ENCODE results near the gene CRADD.
"Not testable (repeated sequence)": the region's sequence is repeated elsewhere in the genome, so short reads cannot be mapped to it uniquely, and the experiment has no call there.

Gene CRADD

GRCh38 chr12:93708952-93709351 lies 31.8 kb downstream of the CRADD start:
- no peak for DNase-seq

DNA sequence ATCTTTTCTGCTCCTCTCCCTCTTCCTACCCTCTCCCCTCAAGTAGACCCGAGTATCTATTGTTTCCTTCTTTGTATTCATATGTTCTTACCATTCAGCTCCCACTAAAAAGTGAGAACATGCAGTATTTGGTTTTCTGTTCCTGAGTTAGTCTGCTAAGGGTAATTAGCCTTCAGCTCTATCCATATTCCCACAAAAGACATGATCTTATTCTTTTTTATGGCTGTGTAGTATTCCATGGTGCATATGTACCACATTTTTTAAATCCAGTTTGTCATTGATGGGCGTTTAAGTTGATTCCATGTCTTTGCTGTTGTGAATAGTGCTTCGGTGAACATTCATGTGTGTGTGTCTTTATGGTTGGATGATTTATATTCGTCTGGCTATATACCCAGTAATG lies 32.2 kb downstream of the CRADD start:
- DNase-seq, result no peak

DNA sequence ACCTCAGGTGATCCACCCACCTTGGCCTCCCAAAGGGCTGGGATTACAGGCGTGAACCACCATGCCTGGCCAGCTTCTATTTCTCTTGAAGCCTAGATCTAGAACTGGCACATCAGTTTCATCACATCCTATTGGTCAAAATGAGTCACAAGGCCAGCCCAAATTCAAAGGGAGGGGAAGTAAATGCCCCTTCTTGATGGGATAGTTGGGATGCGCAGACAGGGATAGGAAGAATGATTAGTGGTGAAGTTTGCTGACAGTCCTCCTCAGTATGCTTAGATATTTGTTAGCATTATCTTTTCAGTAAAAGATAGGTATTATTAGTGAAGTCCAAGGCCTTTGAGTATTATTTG lies 33.4 kb downstream of the CRADD start:
- no peak for DNase-seq

DNA sequence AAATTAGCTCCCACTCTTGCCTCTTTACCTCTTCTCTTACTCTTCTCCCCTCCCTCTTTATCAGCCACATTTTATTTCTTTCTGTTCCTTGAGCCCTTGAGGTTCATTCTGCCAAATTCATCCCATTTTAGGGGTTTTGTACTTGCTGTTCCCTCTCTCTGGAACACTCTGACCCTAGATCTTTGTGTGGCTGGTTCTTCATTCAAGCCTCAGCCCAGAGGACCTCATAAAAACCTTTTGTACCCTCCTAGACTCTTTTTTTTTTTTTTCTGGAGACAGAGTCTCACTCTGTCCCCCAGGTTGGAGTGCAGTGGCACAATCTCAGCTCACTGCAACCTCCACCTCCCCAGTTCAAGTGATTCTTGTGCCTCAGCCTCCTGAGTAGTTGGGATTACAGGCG lies 34.3 kb downstream of the CRADD start:
- not testable (repeated sequence) for DNase-seq

- DNase-seq, result no peak
These were observed 35.0 kb downstream of the CRADD start for GRCh38 chr12:93712200-93712599.

GRCh38 chr12:93713060-93713459 lies 35.9 kb downstream of the CRADD start:
- no peak for DNase-seq

DNA sequence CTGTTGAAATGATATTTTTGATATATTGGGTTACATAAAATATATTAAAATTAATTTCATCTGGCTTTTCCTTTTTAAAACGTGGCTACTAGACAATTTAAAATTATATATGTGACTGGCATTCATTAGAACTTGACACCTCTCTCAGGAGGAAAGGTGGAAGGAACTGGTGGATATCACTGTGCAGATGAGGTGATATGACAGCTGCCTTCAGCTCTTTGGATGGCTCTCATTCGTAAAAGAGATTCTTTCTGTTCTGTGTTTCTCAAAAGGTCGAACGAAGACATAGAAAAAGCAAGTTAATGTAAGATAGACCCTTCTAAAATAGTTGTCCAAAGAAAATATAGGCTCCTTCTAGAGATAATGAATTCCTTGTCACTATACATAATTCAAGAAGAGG lies 36.6 kb downstream of the CRADD start:
- no peak for DNase-seq

DNA sequence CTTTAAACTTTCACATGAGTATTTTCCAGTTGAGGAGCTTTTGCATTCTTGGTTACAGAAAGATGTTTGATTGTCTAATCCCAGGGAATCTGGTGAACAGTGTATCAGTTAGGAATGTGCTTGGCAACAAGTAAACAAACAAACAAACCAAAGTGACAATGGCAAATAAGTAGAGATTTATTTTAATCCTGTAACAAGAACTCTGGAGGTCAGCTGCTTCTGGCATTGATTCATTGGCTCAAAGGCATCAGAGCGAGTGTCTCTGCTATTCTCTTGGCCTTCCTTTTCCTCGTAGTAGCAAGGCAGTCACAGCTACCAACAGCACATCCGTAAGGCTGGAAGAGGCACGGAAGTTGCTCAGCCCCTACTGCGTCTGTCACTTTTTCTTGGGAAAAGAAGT lies 37.2 kb downstream of the CRADD start:
- DNase-seq, result no peak

- DNase-seq, result no peak
These were observed 42.5 kb downstream of the CRADD start for GRCh38 chr12:93719710-93720109.

- DNase-seq, result no peak
These were observed 43.4 kb downstream of the CRADD start for GRCh38 chr12:93720559-93720958.

DNA sequence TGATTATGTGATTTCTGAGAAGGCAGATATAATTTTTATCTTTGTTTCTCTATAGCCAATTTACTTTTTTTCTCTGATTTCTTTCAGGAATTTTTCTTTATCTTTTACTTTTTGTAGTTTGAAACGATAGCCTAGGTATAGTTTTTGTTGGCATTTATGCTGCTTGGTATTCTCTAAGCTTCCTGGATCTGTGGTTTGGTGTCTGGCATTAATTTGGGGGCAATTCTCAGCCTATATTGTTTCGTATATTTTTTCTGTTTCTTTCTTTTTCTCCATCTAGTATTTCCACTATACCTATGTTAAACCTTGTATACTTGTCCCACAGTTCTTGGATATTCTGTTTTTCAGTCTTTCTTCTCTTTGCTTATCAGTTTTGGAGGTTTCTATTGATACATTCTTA lies 45.0 kb downstream of the CRADD start:
- DNase-seq, result no peak

GRCh38 chr12:93722835-93723567 lies 45.8 kb downstream of the CRADD start:
- DNase-seq, result no peak

GRCh38 chr12:93723568-93723930 lies 46.4 kb downstream of the CRADD start:
- no peak for DNase-seq

DNA sequence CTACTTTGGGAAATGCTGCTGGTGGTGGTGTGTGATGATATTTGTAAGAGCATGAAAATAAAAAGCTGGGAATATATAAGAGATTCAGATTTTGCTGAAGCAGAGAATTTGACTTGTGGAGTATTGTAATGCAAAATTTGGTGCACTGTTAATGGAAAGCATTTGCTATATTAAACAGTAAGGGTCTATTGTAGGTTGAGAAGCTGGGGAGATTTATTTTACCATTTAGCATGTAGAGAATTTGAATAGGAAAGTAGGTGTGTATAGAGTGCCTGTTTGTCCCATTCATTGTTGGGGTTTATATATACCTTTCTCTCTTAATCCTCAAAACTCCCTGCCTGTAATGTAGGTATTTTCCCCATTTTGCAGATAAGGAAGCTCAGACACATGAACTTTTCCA lies 48.4 kb downstream of the CRADD start:
- no peak for DNase-seq

- no peak for DNase-seq
These were observed 50.1 kb downstream of the CRADD start for GRCh38 chr12:93727195-93727811.

- DNase-seq, result no peak
These were observed 50.7 kb downstream of the CRADD start for GRCh38 chr12:93727911-93728310.

- no peak for DNase-seq
These were observed 52.8 kb downstream of the CRADD start for GRCh38 chr12:93729934-93730333.

- DNase-seq, result no peak
These were observed 56.2 kb downstream of the CRADD start for GRCh38 chr12:93733358-93733757.

- no peak for DNase-seq
These were observed 56.8 kb downstream of the CRADD start for GRCh38 chr12:93733928-93734327.

- no peak for DNase-seq
These were observed 57.6 kb downstream of the CRADD start for GRCh38 chr12:93734784-93735183.

GRCh38 chr12:93736640-93737178 lies 59.5 kb downstream of the CRADD start:
- DNase-seq, result no peak

GRCh38 chr12:93737457-93738198 lies 60.5 kb downstream of the CRADD start:
- no peak for DNase-seq

- DNase-seq, result no peak
These were observed 61.3 kb downstream of the CRADD start for GRCh38 chr12:93738199-93739058.

Measured in SIG-M5 (cell line).